GM12891 (cell line): Measurements from ENCODE around the gene EMC8.

Source experiments
- POLR2A ChIP-seq: IDR thresholded peaks from 2 replicates; pipeline ENCODE4 v1.6.1; 2011; ENCODE audit warnings: low read depth, low read length, control low read depth
- POLR2AphosphoS5 ChIP-seq: IDR thresholded peaks from 2 replicates; pipeline ENCODE4 v1.6.1; 2011; ENCODE audit warnings: low read depth, low read length, control low read depth
- SPI1 ChIP-seq: IDR thresholded peaks from 2 replicates; pipeline ENCODE4 v1.6.1; 2011; ENCODE audit warnings: low read depth, low read length, control low read depth
- TAF1 ChIP-seq: IDR thresholded peaks from 2 replicates; pipeline ENCODE4 v1.6.1; 2011; ENCODE audit warnings: low read depth, low read length, control low read depth

DNA sequence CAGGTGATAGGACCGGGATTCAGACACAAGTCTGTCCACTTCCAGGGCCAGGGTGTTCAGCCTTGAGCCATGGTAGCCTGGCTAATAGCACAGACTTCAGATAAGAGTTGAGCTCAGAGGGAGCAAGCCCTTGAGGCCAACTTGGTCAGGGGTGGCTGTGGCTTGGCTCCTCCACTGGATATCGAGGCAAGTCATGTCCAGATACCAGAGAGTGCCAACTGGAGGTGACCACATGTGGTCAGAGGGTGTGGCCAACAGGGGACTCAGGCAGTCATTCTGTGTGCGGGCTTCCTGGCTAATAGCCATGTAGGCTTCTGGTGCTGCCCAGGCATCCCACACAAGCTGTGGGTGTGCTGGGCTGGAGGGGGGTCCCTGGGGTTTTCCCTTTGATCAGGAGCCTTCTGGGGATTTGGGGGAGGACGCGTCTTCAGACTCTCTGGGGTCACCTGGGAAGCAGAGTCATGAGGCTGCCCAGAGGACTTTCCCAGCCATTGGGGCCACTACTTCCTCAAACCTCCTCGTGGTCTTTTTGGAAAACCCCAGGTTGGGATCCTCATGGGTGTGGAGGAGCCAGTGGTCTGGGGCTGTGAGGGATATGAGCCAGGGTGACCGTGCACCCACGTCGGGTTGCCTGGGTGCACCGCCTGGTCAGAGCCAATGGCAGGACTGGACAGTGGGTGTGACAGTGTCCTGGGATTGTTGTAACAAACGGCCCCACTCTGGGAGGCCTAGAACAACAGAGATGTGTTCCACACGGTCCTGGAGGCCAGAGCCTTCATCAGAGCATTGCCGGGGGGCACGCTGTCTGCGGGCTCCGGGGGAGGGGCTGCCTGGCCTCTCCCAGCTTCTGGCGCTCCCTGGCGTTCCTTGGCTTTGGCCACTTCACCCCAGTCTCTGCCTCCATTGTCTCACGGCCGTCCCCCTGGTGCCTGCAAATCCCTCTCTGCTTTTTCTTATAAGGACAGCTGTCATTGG lies 25.1 kb upstream of the EMC8 start:
- TF ChIP-seq POLR2A, result no peak
- no peak for TF ChIP-seq POLR2AphosphoS5
- no peak for TF ChIP-seq SPI1
- TF ChIP-seq TAF1, result no peak
